Measurements from ENCODE around the gene PCBD1.

Gene PCBD1

GRCh38 chr10:70858759-70859158, 29.6 kb downstream of the PCBD1 start:
- TF ChIP-seq CTCF (IDR thresholded peaks at IDR 0.05; ENCODE audit: low read length, missing control alignments) = no peak
- DNase-seq (ENCODE audit: low read depth) = no peak
- H3K4me3 ChIP-seq (replicated peaks; ENCODE audit: low read depth, low read length) = no peak overlapping the region

GRCh38 chr10:70856454-70856853, 31.9 kb downstream of the PCBD1 start:
- peak; percentile 33 for DNase-seq (ENCODE audit: low read depth)
- no peak overlapping the region for H3K4me3 ChIP-seq (replicated peaks; ENCODE audit: low read depth, low read length)
- no peak for TF ChIP-seq CTCF (IDR thresholded peaks at IDR 0.05; ENCODE audit: low read length, missing control alignments)

- DNase-seq (ENCODE audit: low read depth) = no peak
- no peak overlapping the region for H3K4me3 ChIP-seq (replicated peaks; ENCODE audit: low read depth, low read length)
- no peak for TF ChIP-seq CTCF (IDR thresholded peaks at IDR 0.05; ENCODE audit: low read length, missing control alignments)
Observed at GRCh38 chr10:70853457-70853856, 34.9 kb downstream of the PCBD1 start.

GRCh38 chr10:70853038-70853437, 35.3 kb downstream of the PCBD1 start:
- TF ChIP-seq CTCF (IDR thresholded peaks at IDR 0.05; ENCODE audit: low read length, missing control alignments) = no peak
- H3K4me3 ChIP-seq (replicated peaks; ENCODE audit: low read depth, low read length) = no peak overlapping the region
- no peak for DNase-seq (ENCODE audit: low read depth)

DNA sequence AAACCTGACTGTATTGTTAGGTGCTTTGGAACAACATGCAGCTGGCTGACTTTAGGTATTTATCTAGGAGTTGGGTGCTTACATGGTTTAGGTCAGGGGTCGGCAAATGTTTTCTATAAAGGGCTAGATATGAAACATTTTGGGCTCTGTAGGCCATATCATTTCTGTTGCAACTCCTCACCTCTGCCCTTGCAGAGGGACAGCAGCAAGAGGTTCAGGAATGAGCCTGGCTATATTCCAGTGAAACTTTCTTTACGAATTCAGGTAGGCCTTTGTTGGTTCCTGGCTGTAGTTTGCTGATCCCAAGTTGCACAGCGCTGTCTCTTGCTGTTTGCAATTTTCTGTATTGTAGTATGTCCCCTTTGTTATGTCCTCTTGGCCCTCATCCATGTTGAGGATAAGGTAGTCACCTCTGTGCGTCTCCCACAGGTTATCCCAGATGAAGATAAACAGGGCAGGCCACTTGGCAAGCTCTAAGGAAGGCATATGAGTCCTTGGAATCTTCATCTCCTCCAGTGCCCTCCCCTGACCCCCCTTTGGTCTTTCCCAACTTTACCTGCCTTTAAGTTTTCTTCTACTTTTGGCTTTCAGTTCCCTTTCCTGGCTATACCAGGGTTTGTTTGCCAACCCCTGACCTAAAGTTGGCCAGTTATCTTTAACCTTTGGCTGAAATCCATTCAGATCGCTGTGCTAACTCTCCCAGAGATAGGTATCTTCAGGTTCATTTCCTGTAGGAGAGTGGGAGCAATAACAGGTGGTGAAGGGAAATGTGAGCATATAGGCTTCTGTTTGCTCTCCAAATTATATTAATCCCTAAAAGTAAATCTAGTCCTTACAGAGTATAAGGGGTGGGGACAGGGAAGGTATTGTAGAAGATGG, 36.5 kb downstream of the PCBD1 start:
- H3K4me3 ChIP-seq (replicated peaks; ENCODE audit: low read depth, low read length) = no peak overlapping the region
- TF ChIP-seq CTCF (IDR thresholded peaks at IDR 0.05; ENCODE audit: low read length, missing control alignments) = no peak
- DNase-seq (ENCODE audit: low read depth) = no peak

DNA sequence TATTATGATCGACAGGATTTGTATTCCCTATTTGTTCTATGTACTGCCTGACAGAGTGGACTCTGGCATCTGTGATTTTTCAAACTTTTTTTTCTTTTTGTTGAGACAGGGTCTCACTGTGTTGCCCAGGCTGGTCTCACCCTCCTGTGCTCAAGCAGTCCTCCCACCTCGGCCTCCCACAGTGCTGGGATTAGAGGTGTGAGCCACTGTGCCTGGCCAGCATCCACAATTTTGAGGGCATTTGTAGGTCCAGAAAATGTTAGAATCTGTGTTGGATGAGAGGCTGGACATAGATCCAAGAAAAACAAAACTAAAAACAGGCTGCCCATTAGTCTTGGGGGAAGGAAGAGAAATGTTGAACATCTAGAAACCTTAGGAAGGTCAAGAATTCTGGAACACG, 38.3 kb downstream of the PCBD1 start:
- DNase-seq (ENCODE audit: low read depth) = peak; percentile 22
- TF ChIP-seq CTCF (IDR thresholded peaks at IDR 0.05; ENCODE audit: low read length, missing control alignments) = no peak
- H3K4me3 ChIP-seq (replicated peaks; ENCODE audit: low read depth, low read length) = no peak overlapping the region

GRCh38 chr10:70849582-70850016, 38.8 kb downstream of the PCBD1 start:
- no peak overlapping the region for H3K4me3 ChIP-seq (replicated peaks; ENCODE audit: low read depth, low read length)
- no peak for TF ChIP-seq CTCF (IDR thresholded peaks at IDR 0.05; ENCODE audit: low read length, missing control alignments)
- peak; percentile 86 for DNase-seq (ENCODE audit: low read depth)
